Activated naive CD4-positive, alpha-beta T cell treated with anti-CD3 and anti-CD28 coated beads, Interleukin-2, amount 50 U/mL, for 24 hours (primary cell): ENCODE data around the gene SORCS2.

Experiments used
- H3K27ac Mint-ChIP-seq: one replicate; pipeline ENCODE4 v1.8.0; 2021; ENCODE audit warnings: mild to moderate bottlenecking, mixed read lengths
- H3K27me3 Mint-ChIP-seq: one replicate; pipeline ENCODE4 v1.8.0; 2021; ENCODE audit warnings: mixed read lengths
- H3K36me3 Mint-ChIP-seq: one replicate; pipeline ENCODE4 v1.8.0; 2021; ENCODE audit warnings: mixed read lengths
- H3K4me1 Mint-ChIP-seq: one replicate; pipeline ENCODE4 v1.8.0; 2021; ENCODE audit warnings: mixed read lengths
- H3K4me3 Mint-ChIP-seq: one replicate; pipeline ENCODE4 v1.8.0; 2021; ENCODE audit warnings: mild to moderate bottlenecking, mixed read lengths
- H3K9me3 Mint-ChIP-seq: one replicate; pipeline ENCODE4 v1.8.0; 2021; ENCODE audit warnings: mixed read lengths

SORCS2 gene

DNA sequence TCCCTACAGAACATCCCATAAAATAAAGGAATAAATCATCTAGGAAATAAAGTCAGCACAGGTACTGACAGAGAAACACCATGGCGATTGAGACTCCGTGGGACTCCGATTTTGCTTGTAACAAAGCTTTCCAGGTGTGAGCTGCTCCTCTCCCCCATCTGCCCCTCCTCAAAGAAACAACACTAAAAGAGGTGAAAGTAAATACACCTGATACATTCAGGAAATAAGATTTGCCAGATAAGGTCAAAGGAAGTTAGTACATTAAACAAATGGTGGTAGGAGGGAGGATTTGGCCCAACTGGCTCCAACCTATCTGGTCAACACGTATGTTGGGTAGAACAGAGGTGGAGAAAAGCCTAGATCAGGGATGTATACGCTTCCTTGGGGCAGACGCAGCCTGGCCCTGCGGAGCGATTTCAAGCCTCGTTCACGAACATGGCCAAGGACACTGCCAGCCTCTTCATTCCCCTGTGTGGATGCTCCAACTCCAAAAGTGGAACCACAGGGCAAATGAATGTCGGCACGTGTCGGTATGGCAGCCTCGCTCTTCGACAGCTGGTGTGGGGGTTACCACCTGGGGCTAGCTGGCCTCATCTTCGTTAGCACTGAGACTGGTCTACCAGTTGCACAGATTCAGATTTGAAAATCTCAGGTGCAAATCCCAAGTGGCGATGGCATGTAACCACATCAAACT is 584.8 kb downstream of the SORCS2 start:
- H3K4me3 Mint-ChIP-seq = no peak overlapping the region
- no peak overlapping the region for H3K27ac Mint-ChIP-seq
- peaks cover 42% of the 10 kb centered on the region for H3K4me1 Mint-ChIP-seq
- no peaks in the 10 kb centered on the region for H3K27me3 Mint-ChIP-seq
- H3K36me3 Mint-ChIP-seq = peaks cover 10% of the 10 kb centered on the region
- no peaks in the 10 kb centered on the region for H3K9me3 Mint-ChIP-seq

DNA sequence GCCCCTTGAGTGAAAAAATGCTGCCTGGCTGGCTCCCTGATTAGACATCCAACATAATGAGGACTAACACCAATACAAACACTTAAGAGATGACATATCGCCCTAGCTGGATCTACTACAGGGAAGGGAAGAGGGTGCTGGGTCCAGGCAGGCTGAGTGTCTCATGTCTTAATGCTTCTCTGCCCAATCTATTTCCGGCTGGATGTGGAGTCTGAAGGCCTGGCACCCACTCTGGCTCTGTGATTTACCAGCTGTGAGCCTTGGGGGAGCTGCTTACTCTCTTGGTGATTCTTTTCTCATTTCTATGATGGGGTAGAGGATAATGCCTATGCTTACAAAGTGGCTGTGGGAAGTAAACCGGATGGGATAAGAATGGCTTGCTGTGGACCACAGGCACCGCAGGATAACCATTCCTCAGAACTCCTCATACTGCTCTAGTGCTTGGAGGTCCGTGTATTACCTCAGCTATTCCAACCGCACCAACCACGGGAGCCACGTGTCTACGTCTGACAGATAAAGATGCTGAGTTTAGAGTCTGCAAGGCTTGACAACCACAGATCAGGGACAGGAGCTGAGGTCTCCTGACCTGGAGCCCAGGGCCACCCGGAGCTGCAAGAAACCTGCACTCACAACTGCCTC is 585.7 kb downstream of the SORCS2 start:
- Mint-ChIP-seq H3K4me1 (peaks cover 47% of the 10 kb centered on the region), H3K4me3 (no peak overlapping the region), H3K27ac (peak overlapping the region; percentile 2), H3K9me3 (no peaks in the 10 kb centered on the region), H3K27me3 (no peaks in the 10 kb centered on the region), H3K36me3 (peaks cover 9% of the 10 kb centered on the region)

DNA sequence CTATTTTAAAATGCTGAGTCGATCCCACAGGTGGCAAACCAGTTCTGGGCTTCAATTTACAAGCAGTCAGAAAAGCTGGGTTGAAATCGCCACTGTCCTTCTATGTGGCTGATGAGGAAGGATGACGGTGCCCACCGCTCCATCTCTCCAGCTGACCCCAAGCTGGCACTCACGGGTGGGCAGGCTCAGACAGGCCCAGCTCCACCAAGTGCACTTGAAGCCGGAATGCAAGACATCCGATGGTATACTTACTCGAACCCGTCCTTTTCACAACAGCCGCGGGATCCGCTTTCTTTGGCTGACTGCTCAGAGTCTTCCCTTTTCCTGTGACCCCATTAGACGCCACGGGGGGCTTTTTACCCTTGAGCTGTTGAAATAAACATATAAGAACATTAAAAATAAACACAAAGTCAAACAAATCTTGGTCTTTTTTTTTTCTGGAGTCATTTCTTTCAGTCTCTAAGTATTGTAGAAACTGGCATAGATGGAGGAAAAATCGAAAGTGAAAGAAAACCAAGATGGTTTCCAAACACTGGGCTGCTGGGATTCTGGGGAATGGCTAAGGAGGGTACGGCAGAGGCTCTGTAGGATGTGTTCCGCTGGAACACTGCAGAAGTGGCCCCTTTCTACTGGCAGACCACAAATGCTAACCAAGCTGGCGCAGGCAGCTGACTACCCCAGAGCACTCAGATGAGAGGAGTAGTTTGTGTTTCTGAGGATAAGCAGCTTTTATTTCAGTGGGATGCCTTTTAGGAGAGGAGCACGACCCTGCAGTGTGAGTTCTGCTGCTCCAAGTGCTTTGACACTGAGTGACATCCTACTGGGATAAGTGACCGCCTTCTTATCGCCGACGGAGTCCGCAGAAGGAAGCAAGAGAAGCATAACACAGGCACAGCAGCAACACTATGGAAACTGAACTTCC is 586.4 kb downstream of the SORCS2 start:
- peaks cover 6% of the 10 kb centered on the region for H3K36me3 Mint-ChIP-seq
- H3K9me3 Mint-ChIP-seq = no peaks in the 10 kb centered on the region
- no peaks in the 10 kb centered on the region for H3K27me3 Mint-ChIP-seq
- H3K27ac Mint-ChIP-seq = peak overlapping the region; percentile 59
- H3K4me1 Mint-ChIP-seq = peaks cover 49% of the 10 kb centered on the region
- H3K4me3 Mint-ChIP-seq = no peak overlapping the region

DNA sequence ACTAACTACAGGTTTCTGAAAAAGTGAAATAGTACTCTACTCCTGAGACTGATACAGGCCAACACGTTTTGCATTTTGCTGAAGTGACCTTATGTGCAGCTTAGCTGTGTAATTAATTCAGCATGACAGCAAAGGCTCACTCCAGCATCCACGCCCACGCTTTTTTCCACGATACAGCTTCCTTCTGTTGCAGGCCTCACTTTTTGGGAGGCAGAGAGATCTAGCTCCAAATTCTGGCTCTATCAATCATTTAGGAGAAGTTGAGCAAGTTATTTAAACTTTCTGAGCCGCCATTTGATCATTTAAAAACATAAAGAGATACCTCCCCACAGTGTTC is 587.1 kb downstream of the SORCS2 start:
- Mint-ChIP-seq H3K4me1 (peaks cover 49% of the 10 kb centered on the region), H3K27me3 (no peaks in the 10 kb centered on the region), H3K9me3 (no peaks in the 10 kb centered on the region), H3K4me3 (no peak overlapping the region), H3K27ac (peak overlapping the region; percentile 23), H3K36me3 (peaks cover 5% of the 10 kb centered on the region)

DNA sequence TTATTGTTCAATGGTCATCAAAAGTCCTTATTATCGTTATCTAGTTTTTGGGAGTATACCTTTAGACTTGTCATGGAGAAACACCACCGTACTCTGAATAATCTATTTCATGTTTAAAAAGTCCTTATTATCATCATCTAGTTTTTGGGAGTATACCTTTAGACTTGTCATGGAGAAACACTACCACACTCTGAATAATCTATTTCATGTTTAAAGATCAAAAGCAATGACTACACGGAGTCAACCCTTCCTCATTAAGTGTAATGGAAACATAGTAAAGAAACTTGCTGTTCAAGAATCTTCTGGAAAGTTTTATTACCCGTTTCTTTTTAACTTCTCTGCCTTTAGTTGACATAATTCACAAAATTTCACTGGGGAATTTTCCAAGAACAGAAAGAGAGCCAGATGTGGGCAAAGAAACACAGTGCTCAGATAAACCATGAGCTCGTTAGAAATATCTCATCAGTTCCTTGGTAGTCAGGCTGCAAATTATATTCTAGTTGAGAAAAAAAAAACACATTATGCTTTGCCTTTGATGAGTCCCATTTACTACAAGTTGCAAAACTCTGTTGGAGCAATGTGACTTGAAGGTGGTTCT is 588.5 kb downstream of the SORCS2 start:
- Mint-ChIP-seq H3K9me3 (no peaks in the 10 kb centered on the region), H3K4me1 (peaks cover 56% of the 10 kb centered on the region), H3K27me3 (no peaks in the 10 kb centered on the region), H3K4me3 (peak overlapping the region; percentile 45), H3K27ac (peak overlapping the region; percentile 95), H3K36me3 (peaks cover 2% of the 10 kb centered on the region)

DNA sequence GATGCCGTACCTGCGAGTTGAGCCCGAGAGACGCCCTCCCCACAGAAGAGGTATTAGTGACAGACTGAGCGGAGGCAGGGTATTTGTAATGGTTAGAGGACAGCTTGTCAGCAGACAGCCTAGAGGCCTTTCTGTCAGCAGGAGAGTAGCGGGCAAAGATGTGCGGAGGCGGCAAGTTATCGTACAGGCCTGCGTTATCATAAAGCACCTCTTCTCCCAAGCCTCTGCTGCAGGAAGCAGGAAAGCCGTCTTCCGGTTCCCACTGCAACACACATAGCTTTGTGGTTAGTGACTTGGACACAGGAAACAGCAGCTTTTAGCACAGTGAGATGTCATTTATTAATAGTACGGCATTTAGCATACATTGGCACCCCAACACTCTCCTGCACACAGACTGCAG is 589.0 kb downstream of the SORCS2 start:
- Mint-ChIP-seq H3K4me1 (peaks cover 56% of the 10 kb centered on the region), H3K4me3 (peak overlapping the region; percentile 45), H3K27me3 (no peaks in the 10 kb centered on the region), H3K27ac (peak overlapping the region; percentile 95), H3K36me3 (peaks cover 2% of the 10 kb centered on the region), H3K9me3 (no peaks in the 10 kb centered on the region)

DNA sequence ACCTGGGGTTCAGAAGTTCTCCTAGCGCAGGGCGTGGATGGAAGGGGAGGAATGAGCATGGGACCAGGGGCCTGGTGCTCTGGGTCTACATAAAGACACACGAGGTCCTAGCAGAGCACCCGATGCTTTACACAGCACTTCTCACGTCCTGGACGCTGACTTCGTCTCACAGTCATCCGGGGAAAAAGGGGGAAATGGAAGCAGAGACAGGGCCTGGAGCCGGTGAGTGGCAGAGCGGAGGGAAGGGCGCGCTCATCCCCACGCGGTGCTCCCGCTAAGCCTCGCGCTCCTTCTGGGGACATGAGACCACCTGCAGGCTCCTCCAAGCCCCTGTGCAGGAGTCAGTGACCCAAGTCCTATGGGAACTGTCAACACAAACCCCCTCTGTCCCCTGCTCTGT is 589.7 kb downstream of the SORCS2 start:
- H3K9me3 Mint-ChIP-seq = no peaks in the 10 kb centered on the region
- H3K4me3 Mint-ChIP-seq = no peak overlapping the region
- H3K4me1 Mint-ChIP-seq = peaks cover 53% of the 10 kb centered on the region
- peak overlapping the region; percentile 95 for H3K27ac Mint-ChIP-seq
- peaks cover 2% of the 10 kb centered on the region for H3K36me3 Mint-ChIP-seq
- no peaks in the 10 kb centered on the region for H3K27me3 Mint-ChIP-seq

DNA sequence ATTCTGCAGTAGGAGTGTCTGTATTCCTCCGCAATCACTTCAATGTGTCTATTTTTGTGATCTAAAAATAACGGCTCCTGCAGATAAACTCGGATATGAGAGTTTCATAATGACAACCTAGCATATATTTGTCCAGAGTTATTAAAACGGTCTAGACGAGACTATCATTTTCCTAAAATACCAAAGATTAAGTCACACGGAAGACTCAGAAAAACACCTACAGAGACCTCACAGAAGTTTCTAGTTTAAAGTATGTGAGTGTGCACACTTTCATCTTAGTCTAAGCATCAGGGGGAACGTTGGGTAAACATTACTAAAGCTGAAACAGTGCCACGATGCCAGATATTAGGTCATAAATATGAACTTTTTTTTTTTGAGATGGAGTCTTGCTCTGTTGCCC is 590.4 kb downstream of the SORCS2 start:
- Mint-ChIP-seq H3K27ac (peak overlapping the region; percentile 74), H3K4me1 (peaks cover 53% of the 10 kb centered on the region), H3K36me3 (peaks cover 2% of the 10 kb centered on the region), H3K4me3 (no peak overlapping the region), H3K27me3 (no peaks in the 10 kb centered on the region), H3K9me3 (no peaks in the 10 kb centered on the region)

DNA sequence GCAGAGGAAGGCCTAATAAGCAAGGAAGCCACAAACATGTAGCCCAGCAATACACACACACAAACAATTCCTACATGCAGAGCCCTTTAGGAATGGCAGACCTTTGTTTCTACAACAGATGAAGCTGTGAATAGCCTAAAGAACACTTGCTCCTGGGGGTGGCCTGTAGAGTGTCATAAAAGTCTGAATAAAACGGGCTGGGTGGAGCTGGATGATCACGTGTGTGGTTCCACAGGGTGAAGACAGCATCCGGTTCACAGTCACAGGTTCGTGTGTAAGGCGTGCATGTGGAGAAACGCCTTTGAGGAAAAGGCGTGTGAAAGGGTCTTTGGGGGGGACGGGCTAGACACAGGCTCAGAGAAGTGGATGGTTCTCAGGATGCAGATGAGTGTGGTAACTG is 591.2 kb downstream of the SORCS2 start:
- Mint-ChIP-seq H3K36me3 (peaks cover 2% of the 10 kb centered on the region), H3K9me3 (no peaks in the 10 kb centered on the region), H3K4me1 (peaks cover 53% of the 10 kb centered on the region), H3K27ac (peak overlapping the region; percentile 25), H3K27me3 (no peaks in the 10 kb centered on the region), H3K4me3 (no peak overlapping the region)

DNA sequence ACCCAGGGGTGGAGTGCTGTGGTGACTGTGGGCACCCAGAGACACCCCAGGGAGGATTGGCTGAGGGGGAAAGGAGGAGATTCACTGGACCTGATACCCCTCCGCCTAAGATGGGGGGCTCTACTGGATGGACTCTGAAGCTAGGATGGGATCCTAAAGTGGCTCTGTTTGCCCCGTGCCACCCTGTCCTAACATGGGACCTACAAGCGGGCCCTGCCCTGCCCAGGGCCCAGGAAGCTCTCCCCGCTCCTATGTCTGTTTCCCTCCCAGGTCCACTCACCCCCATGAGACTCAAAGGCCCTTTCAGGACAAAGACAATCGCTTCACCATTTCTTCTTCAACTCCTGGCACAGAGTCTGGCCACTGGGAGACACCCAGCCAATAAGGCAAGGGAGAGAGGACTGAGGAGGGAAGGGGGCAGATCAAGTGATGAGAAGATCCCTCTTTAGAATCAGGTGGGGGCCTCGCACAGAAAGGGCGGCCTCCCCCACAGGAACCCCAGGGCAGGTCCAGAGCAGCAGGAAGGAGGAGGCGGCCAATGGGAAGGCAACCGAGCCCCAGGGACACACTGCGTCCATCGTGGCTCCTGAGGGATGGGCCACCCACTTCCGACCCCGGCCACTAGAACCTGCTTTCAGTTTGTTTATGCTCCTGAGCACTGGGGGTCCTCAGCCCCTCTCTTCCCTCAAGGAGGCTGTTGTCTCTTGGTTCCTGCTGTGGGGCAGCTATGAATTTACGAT is 592.0 kb downstream of the SORCS2 start:
- Mint-ChIP-seq H3K36me3 (peaks cover 2% of the 10 kb centered on the region), H3K4me1 (peaks cover 45% of the 10 kb centered on the region), H3K4me3 (no peak overlapping the region)

DNA sequence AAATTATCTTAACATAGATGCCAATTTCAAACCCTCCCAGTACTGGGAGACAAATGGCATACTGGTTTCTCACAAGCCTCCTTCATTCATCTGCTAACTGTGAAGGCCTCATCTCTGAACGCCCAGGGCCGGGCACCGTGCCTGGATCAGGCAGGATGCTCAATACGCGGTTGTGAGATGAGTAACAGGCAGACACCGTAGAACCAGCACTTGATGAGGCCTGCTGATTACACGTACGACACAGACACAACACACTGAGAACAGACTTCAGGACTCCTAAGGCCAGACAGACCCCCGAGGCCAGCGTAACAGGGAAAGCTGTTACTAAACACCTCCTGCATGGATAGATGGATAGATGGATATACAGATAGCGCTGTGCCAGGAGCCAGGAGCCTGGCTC is 592.7 kb downstream of the SORCS2 start:
- H3K4me3 Mint-ChIP-seq = no peak overlapping the region
- H3K27me3 Mint-ChIP-seq = no peaks in the 10 kb centered on the region
- no peaks in the 10 kb centered on the region for H3K9me3 Mint-ChIP-seq
- H3K36me3 Mint-ChIP-seq = peaks cover 2% of the 10 kb centered on the region
- H3K27ac Mint-ChIP-seq = peak overlapping the region; percentile 4
- H3K4me1 Mint-ChIP-seq = peaks cover 38% of the 10 kb centered on the region

More for the DNA sequence above, 592.0 kb downstream of the SORCS2 start:
- Mint-ChIP-seq H3K27ac (peak overlapping the region; percentile 25), H3K9me3 (no peaks in the 10 kb centered on the region), H3K27me3 (no peaks in the 10 kb centered on the region)

DNA sequence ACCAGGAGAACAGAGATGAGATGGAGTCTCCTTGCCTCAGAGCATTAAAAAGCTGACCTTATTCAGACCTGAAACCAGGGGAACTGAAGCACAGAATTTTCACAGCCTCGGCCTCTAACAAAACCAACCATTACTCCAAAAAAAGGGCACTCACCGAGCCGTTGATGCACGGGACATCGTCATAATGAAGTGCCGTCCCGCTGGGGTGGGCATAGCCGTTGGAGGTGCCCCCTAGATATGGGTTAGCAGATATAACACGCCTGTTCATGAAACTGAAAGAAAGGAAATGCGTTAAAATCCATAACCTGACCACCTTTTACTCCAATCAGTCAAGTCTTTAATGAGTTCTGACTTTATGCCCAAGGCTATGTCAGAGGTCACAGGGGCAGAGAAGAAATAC is 593.7 kb downstream of the SORCS2 start:
- Mint-ChIP-seq H3K4me1 (peaks cover 31% of the 10 kb centered on the region), H3K36me3 (peaks cover 2% of the 10 kb centered on the region), H3K4me3 (no peak overlapping the region)

DNA sequence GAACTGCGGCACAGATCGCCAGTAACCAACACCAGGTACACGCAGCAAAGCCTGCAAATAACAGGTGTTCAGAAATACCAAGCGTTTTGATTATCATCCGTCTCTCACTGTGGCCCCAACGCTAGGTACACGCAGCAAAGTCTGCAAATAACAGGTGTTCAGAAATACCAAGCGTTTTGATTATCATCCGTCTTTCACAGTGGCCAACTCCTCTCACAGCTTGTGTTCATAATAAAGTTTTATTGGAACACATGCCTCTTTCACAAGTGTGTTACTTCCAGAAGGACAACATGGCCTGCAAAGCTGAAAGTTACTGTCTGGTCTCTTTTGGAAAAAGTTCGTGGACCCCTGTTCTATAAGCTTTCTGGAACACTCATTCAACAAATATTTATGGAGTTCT is 594.2 kb downstream of the SORCS2 start:
- Mint-ChIP-seq H3K36me3 (peaks cover 3% of the 10 kb centered on the region), H3K4me1 (peaks cover 26% of the 10 kb centered on the region), H3K27me3 (no peaks in the 10 kb centered on the region), H3K9me3 (no peaks in the 10 kb centered on the region), H3K4me3 (no peak overlapping the region), H3K27ac (no peak overlapping the region)

More for the DNA sequence above, 593.7 kb downstream of the SORCS2 start:
- H3K27me3 Mint-ChIP-seq = no peaks in the 10 kb centered on the region
- peak overlapping the region; percentile 14 for H3K27ac Mint-ChIP-seq
- H3K9me3 Mint-ChIP-seq = no peaks in the 10 kb centered on the region

DNA sequence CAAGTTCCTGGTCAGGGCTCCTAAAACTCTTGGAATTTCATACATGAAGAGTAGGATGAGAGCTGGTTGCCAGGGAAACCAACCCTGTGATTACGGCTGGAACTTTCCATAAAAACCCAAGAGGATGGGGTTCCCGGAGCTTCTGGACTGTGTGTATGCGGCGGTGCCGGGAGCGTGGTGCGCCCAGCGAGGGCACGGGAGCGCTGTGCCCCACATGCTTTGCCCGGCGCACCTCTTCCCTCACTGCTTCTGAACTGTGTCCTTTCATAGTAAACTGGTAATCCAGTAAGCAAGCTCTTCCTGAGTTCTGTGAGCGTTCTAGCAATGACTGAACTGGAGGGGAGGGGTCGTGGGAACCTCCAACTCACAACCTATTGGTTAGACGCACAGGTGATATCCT is 594.7 kb downstream of the SORCS2 start:
- Mint-ChIP-seq H3K4me3 (no peak overlapping the region), H3K27me3 (no peaks in the 10 kb centered on the region), H3K36me3 (peaks cover 3% of the 10 kb centered on the region), H3K9me3 (no peaks in the 10 kb centered on the region), H3K27ac (no peak overlapping the region), H3K4me1 (peaks cover 20% of the 10 kb centered on the region)

DNA sequence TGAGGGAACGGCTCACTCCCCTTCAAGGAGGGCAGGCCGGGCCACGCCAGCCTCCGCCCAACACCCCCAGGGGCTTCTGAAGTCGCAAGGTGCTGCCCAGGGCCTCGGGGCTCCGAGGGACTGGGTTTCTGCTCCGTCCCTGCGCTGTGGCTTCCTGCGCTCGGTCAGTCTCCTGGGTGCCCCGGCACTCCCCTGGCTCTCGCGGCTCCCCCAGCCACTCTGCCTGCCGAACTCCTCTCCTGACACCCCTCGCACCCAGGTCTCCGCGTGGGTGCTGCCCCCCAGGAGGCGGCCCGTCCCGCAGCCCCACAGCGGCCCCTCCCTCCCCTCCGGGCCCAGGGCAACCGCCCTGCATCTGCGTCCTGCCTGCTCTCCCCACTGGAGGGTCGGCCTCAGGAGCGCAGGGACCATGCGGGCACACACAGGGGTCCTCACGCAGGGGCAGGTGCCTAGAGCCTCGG is 595.4 kb downstream of the SORCS2 start:
- Mint-ChIP-seq H3K36me3 (peaks cover 3% of the 10 kb centered on the region), H3K27me3 (no peaks in the 10 kb centered on the region), H3K4me3 (no peak overlapping the region)

More for the DNA sequence above, 595.4 kb downstream of the SORCS2 start:
- Mint-ChIP-seq H3K4me1 (peaks cover 14% of the 10 kb centered on the region), H3K27ac (no peak overlapping the region), H3K9me3 (no peaks in the 10 kb centered on the region)
